Ishikawa (cell line): ENCODE data around the gene TLN1.

Source experiments
- CEBPB ChIP-seq: IDR thresholded peaks from 2 replicates; pipeline ENCODE4 v1.6.1; 2012
- EGR1 ChIP-seq: IDR thresholded peaks from 2 replicates; pipeline ENCODE4 v1.6.1; 2012
- EP300 ChIP-seq: IDR thresholded peaks from 2 replicates; pipeline ENCODE4 v1.6.1; 2012; ENCODE audit warnings: borderline replicate concordance
- FOXM1 ChIP-seq: IDR thresholded peaks from 2 replicates; pipeline ENCODE4 v1.6.1; 2012; ENCODE audit warnings: low read depth, borderline replicate concordance
- MAX ChIP-seq: IDR thresholded peaks from 2 replicates; pipeline ENCODE4 v1.6.1; 2012
- RAD21 ChIP-seq: IDR thresholded peaks from 2 replicates; pipeline ENCODE4 v1.6.1; 2012; ENCODE audit warnings: low read depth
- TAF1 ChIP-seq: IDR thresholded peaks from 2 replicates; pipeline ENCODE4 v1.6.1; 2012; ENCODE audit warnings: low read depth, mild to moderate bottlenecking
- TCF12 ChIP-seq: IDR thresholded peaks from 2 replicates; pipeline ENCODE4 v1.6.1; 2012; ENCODE audit warnings: low read depth
- ZBTB7A ChIP-seq: IDR thresholded peaks from 2 replicates; pipeline ENCODE4 v1.6.1; 2012; ENCODE audit warnings: low read depth
- TF ChIP-seq, protein P1 (sequence below): IDR thresholded peaks from 2 replicates; pipeline ENCODE4 v1.6.1; 2012; ENCODE audit warnings: low read depth, mild to moderate bottlenecking
- TF ChIP-seq, protein P2 (sequence below): IDR thresholded peaks from 2 replicates; pipeline ENCODE4 v1.6.1; 2012

GRCh38 chr9:35686222-35687203 is 45.5 kb downstream of the TLN1 start:
- TF ChIP-seq EP300 (no peak), TAF1 (no peak), EGR1 (no peak), MAX (no peak), ZBTB7A (no peak), FOXM1 (no peak), TCF12 (no peak), RAD21 (no peak), CEBPB (no peak)
- TF ChIP-seq, protein P1, sequence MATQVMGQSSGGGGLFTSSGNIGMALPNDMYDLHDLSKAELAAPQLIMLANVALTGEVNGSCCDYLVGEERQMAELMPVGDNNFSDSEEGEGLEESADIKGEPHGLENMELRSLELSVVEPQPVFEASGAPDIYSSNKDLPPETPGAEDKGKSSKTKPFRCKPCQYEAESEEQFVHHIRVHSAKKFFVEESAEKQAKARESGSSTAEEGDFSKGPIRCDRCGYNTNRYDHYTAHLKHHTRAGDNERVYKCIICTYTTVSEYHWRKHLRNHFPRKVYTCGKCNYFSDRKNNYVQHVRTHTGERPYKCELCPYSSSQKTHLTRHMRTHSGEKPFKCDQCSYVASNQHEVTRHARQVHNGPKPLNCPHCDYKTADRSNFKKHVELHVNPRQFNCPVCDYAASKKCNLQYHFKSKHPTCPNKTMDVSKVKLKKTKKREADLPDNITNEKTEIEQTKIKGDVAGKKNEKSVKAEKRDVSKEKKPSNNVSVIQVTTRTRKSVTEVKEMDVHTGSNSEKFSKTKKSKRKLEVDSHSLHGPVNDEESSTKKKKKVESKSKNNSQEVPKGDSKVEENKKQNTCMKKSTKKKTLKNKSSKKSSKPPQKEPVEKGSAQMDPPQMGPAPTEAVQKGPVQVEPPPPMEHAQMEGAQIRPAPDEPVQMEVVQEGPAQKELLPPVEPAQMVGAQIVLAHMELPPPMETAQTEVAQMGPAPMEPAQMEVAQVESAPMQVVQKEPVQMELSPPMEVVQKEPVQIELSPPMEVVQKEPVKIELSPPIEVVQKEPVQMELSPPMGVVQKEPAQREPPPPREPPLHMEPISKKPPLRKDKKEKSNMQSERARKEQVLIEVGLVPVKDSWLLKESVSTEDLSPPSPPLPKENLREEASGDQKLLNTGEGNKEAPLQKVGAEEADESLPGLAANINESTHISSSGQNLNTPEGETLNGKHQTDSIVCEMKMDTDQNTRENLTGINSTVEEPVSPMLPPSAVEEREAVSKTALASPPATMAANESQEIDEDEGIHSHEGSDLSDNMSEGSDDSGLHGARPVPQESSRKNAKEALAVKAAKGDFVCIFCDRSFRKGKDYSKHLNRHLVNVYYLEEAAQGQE, result no peak
- TF ChIP-seq, protein P2, sequence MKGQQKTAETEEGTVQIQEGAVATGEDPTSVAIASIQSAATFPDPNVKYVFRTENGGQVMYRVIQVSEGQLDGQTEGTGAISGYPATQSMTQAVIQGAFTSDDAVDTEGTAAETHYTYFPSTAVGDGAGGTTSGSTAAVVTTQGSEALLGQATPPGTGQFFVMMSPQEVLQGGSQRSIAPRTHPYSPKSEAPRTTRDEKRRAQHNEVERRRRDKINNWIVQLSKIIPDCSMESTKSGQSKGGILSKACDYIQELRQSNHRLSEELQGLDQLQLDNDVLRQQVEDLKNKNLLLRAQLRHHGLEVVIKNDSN, result no peak
